Measurements from ENCODE around the gene SUSD3. TPM values are rescaled to one million over a fixed set of nuclear protein-coding genes. Genes with fewer than 3 reads are reported as not detected.

Gene SUSD3
- total and polyA plus RNA-seq, 2 of the 4 experiments (the other 2 are of a cell fraction), result 0.54 to 1.5 TPM

GRCh38 chr9:93035106-93035660 lies 23.3 kb upstream of the SUSD3 start:
- Histone ChIP-seq H4K20me1 (ENCODE audit: insufficient read depth, low read length) (no peaks in the 10 kb centered on the region), H2AK9ac (replicated peaks; ENCODE audit: low read depth, low read length, poor library complexity) (no peak overlapping the region), H2BK15ac (ENCODE audit: low read depth, low read length) (no peak overlapping the region), H4K91ac (ENCODE audit: insufficient read depth, low read depth, low read length) (no peak overlapping the region), H3K14ac (replicated peaks; ENCODE audit: low read depth, low read length) (no peak overlapping the region), H3K27ac (ENCODE audit: insufficient read depth, low read length) (no peak overlapping the region), H3K36me3 (ENCODE audit: control insufficient read depth, insufficient read depth, low read length) (no peaks in the 10 kb centered on the region), H3K4me3 (ENCODE audit: insufficient read depth, low read depth, low read length) (no peak overlapping the region), H2BK20ac (ENCODE audit: low read depth, low read length) (no peak overlapping the region), H2AFZ (replicated peaks; ENCODE audit: low read length, poor library complexity) (no peak overlapping the region), H3K56ac (ENCODE audit: extremely low read depth, insufficient read depth, low read length) (no peak overlapping the region), H3K79me1 (ENCODE audit: low read depth in 1 of 2, low read length in 2 of 2) (no peaks in the 10 kb centered on the region), H3K4me2 (ENCODE audit: low read depth, low read length) (no peak overlapping the region), H3K9me3 (ENCODE audit: control insufficient read depth, insufficient read depth, low read length) (no peaks in the 10 kb centered on the region), H3K9me1 (ENCODE audit: insufficient read depth, low read length) (no peaks in the 10 kb centered on the region), H3K9ac (ENCODE audit: low read depth, low read length) (no peak overlapping the region), H2BK120ac (ENCODE audit: low read depth, low read length) (no peak overlapping the region), H4K8ac (ENCODE audit: low read depth in 2 of 2, low read length in 2 of 2) (no peak overlapping the region), H4K5ac (ENCODE audit: low read depth, low read length) (no peak overlapping the region), H2BK5ac (ENCODE audit: low read depth, low read length, poor library complexity, severe bottlenecking) (no peak overlapping the region), H2AK5ac (ENCODE audit: low read depth, low read length) (no peak overlapping the region), H3K27me3 (ENCODE audit: control insufficient read depth, insufficient read depth, low read length) (peaks cover 24% of the 10 kb centered on the region), H3K4ac (ENCODE audit: low read depth, low read length) (no peak overlapping the region), H3K4me1 (ENCODE audit: control insufficient read depth, insufficient read depth, low read length) (no peaks in the 10 kb centered on the region), H3K18ac (ENCODE audit: low read depth, low read length) (no peak overlapping the region), H3K23ac (ENCODE audit: low read depth, low read length) (no peak overlapping the region)
- dilution Hi-C loops (cut with HindIII; ENCODE audit: low sequenced_read_pairs, unreplicated experiment) (no loop called here), intact Hi-C loops (cut with micrococcal nuclease) (no loop called here), in situ Hi-C loops (cut with MboI; ENCODE audit: low sequenced_read_pairs) (no loop called here)
- ATAC-seq (ENCODE audit: low read depth), result no peak
- WGBS, 2 experiments (ENCODE audit: extremely low coverage in 2 of 2, insufficient read length in 1 of 2), result 84% methylated on average over 9 of the region's 19 CpGs; no CpG with 5 or more reads in 1 of the 2 experiments
- TF ChIP-seq SMC3 (IDR thresholded peaks at IDR 0.05; ENCODE audit: low read depth, low read length), result no peak
- POLR2A ChIA-PET (ENCODE audit: unreplicated experiment), result no interaction called here
- CTCF ChIA-PET, result no interaction called here
- no TSS peak for BruUV-seq (replicated peaks)
- DNase-seq, result no peak
